DOHH2 (cell line): Measurements from ENCODE around the gene TMEM258.

Experiments used
- H3F3A ChIP-seq: fragments of 200-600 bp; sonication (generic), shearing (Covaris generic); 2 replicates; pipeline ENCODE4 v1.6.0; 2016; ENCODE audit warnings: antibody characterized with exemption, mild to moderate bottlenecking; ENCODE audit not compliant: control insufficient read depth, insufficient read depth
- H3K27ac ChIP-seq: fragments of 200-600 bp; sonication (generic); 2 replicates; pipeline ENCODE4 v1.5.1; 2014; ENCODE audit warnings: low read depth, mild to moderate bottlenecking, low read length, moderate library complexity
- H3K27me3 ChIP-seq: fragments of 200-600 bp; sonication (generic); 2 replicates; pipeline ENCODE4 v1.6.1; 2014; ENCODE audit warnings: mild to moderate bottlenecking, low read length, mixed read lengths; ENCODE audit not compliant: control insufficient read depth
- H3K36me3 ChIP-seq: fragments of 200-600 bp; sonication (generic); 2 replicates; pipeline ENCODE4 v1.6.1; 2014; ENCODE audit warnings: mild to moderate bottlenecking, low read length, moderate library complexity, mixed read lengths; ENCODE audit not compliant: control insufficient read depth
- H3K4me1 ChIP-seq: fragments of 200-600 bp; sonication (generic); 2 replicates; pipeline ENCODE4 v1.6.1; 2014; ENCODE audit warnings: mild to moderate bottlenecking, low read length, mixed read lengths; ENCODE audit not compliant: control insufficient read depth
- H3K4me2 ChIP-seq: fragments of 200-600 bp; sonication (generic); 2 replicates; pipeline ENCODE4 v1.6.0; 2014; ENCODE audit warnings: mild to moderate bottlenecking, low read length, moderate library complexity
- H3K4me3 ChIP-seq: fragments of 200-600 bp; sonication (generic); 2 replicates; pipeline ENCODE4 v1.5.1; 2014; ENCODE audit warnings: mild to moderate bottlenecking, low read length, mixed read lengths
- H3K79me2 ChIP-seq: fragments of 200-600 bp; sonication (generic); 2 replicates; pipeline ENCODE4 v1.6.1; 2014; ENCODE audit warnings: mild to moderate bottlenecking, low read length, mixed read lengths; ENCODE audit not compliant: control insufficient read depth
- H3K9me2 ChIP-seq: fragments of 200-600 bp; sonication (generic); replicated peaks from 2 replicates; pipeline ENCODE4 v1.6.1; 2014; ENCODE audit warnings: mild to moderate bottlenecking, low read length, mixed read lengths; ENCODE audit not compliant: control insufficient read depth
- H3K9me3 ChIP-seq: fragments of 200-600 bp; sonication (generic); 2 replicates; pipeline ENCODE4 v1.6.1; 2014; ENCODE audit warnings: antibody characterized with exemption, low read length, mixed read lengths; ENCODE audit not compliant: control insufficient read depth, insufficient read depth
- H4K20me1 ChIP-seq: fragments of 200-600 bp; sonication (generic); 2 replicates; pipeline ENCODE4 v1.6.0; 2014; ENCODE audit warnings: low read depth, mild to moderate bottlenecking, antibody characterized with exemption, low read length, moderate library complexity; ENCODE audit not compliant: control insufficient read depth, insufficient read depth
- EZH2phosphoT487 ChIP-seq: fragments of 200-600 bp; sonication (generic); IDR thresholded peaks from 2 replicates; pipeline ENCODE4 v1.6.1; 2017; ENCODE audit warnings: borderline replicate concordance, mild to moderate bottlenecking, antibody characterized with exemption, low read length, moderate library complexity, mixed read lengths
- TF ChIP-seq, protein P1 (sequence below): fragments of 200-600 bp; sonication (generic); IDR thresholded peaks from one replicate; pipeline ENCODE4 v1.5.1; 2014; ENCODE audit warnings: antibody characterized with exemption, mild to moderate bottlenecking, low read depth, low read length; ENCODE audit not compliant: poor library complexity, severe bottlenecking

TMEM258 gene

DNA sequence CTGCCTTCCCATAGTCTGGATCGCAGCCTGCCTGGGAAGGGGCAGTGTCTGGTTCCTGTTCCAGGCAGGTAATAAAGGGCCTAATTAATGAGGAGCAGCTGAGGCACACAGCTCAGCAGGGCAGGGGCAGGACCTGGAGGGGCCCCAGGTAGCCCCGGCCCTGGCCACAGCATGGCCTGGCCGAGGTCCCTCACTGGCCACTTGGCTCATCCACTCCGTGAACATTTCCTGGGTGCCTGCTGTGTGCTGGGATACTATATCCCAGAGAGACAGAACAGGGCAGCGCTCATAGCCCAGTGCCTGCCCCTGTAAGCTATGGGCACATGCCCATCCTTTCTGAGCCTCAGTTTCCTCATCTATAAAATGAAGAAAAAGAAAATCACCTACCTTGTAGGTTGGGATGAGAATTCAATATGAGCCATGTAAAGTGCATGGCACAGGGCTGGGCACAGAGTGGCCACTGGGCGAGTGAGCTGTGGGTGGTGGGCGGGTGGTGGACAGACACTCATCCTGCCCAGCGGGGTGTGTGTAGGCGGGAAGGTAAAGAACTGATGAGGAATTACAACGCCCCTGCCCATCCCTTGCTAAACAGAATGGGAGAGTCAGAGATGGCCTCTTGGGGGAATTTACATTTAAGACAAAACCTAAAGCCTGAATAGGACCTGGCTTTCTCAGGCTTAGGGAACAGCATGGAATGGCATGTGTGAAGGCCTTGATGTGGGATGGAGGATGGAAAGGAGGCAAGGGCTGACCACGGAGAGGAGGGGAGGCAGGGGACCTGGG is 30.8 kb downstream of the TMEM258 start:
- no peaks in the 10 kb centered on the region for H3K79me2 ChIP-seq
- no peaks in the 10 kb centered on the region for H3K4me1 ChIP-seq
- H3K36me3 ChIP-seq = no peaks in the 10 kb centered on the region
- H3K27me3 ChIP-seq = no peaks in the 10 kb centered on the region
- TF ChIP-seq EZH2phosphoT487 = no peak
- TF ChIP-seq, protein P1, sequence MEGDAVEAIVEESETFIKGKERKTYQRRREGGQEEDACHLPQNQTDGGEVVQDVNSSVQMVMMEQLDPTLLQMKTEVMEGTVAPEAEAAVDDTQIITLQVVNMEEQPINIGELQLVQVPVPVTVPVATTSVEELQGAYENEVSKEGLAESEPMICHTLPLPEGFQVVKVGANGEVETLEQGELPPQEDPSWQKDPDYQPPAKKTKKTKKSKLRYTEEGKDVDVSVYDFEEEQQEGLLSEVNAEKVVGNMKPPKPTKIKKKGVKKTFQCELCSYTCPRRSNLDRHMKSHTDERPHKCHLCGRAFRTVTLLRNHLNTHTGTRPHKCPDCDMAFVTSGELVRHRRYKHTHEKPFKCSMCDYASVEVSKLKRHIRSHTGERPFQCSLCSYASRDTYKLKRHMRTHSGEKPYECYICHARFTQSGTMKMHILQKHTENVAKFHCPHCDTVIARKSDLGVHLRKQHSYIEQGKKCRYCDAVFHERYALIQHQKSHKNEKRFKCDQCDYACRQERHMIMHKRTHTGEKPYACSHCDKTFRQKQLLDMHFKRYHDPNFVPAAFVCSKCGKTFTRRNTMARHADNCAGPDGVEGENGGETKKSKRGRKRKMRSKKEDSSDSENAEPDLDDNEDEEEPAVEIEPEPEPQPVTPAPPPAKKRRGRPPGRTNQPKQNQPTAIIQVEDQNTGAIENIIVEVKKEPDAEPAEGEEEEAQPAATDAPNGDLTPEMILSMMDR = no peak
- H3K9me3 ChIP-seq = no peaks in the 10 kb centered on the region
- H3K9me2 ChIP-seq = no peaks in the 10 kb centered on the region
- no peaks in the 10 kb centered on the region for H4K20me1 ChIP-seq
- no peak overlapping the region for H3K4me3 ChIP-seq
- H3K27ac ChIP-seq = no peak overlapping the region
- no peaks in the 10 kb centered on the region for H3F3A ChIP-seq
- H3K4me2 ChIP-seq = no peak overlapping the region

DNA sequence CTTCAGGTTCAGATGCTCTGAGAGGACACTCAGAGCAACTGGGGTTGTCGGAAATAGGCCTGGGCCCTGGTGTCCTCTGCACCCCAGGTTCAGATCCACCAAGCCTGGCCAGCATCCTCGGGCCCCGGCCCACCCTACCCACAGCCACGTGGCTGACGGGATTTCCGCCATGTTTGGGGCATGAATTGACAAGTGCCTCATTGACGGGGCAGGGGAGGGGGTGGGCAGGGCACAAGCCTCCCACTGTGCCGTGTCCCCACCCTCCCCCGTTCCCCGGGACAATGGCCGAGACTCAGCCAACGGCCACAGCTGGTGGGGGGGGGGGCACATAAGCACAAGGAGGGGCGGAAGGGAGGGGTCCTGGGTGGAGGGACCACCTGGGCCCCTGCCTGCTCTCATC is 31.5 kb downstream of the TMEM258 start:
- H3K27ac ChIP-seq = no peak overlapping the region
- H3K9me2 ChIP-seq = no peaks in the 10 kb centered on the region
- H3K4me1 ChIP-seq = no peaks in the 10 kb centered on the region
- TF ChIP-seq EZH2phosphoT487 = no peak
- TF ChIP-seq, protein P1 = no peak
- no peaks in the 10 kb centered on the region for H3K9me3 ChIP-seq
- no peaks in the 10 kb centered on the region for H3K27me3 ChIP-seq
- no peaks in the 10 kb centered on the region for H4K20me1 ChIP-seq
- no peaks in the 10 kb centered on the region for H3F3A ChIP-seq
- H3K4me3 ChIP-seq = no peak overlapping the region
- H3K4me2 ChIP-seq = no peak overlapping the region
- no peaks in the 10 kb centered on the region for H3K36me3 ChIP-seq
- H3K79me2 ChIP-seq = no peaks in the 10 kb centered on the region

DNA sequence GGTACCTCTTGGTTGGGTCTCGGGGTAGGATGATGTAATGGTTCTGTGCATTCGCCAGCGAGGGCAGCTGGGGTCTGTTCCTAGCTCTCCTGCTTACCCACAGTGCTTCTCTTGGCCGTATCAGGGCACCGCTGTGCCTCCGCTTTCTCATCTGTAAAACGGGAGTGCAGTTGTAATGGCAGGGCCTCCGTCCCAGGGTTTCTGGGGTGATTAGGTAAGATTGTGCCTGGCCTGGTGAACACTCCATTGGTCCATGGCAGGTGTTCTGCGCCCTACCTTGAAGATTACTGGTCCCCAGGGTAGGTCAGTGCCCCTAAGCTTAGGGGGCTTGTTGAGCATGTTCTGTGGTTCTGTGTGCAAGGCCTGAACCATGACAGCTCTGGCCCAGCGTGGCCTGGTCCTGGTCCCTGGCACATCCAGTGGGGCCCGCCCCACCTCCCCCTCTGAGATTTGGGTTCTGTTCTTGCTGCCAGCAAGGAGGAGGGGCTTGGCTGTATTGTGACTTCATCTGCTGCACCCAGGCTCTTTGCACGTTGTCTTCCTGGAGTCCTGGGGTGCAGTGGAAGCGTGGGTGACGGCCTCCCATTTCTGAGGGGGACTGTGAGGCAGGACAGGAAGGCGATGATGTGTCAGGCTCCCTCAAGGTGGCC is 35.1 kb downstream of the TMEM258 start:
- no peak overlapping the region for H3K4me2 ChIP-seq
- H4K20me1 ChIP-seq = no peaks in the 10 kb centered on the region
- H3K27me3 ChIP-seq = peaks cover 14% of the 10 kb centered on the region
- no peaks in the 10 kb centered on the region for H3F3A ChIP-seq
- H3K9me2 ChIP-seq = no peaks in the 10 kb centered on the region
- H3K4me1 ChIP-seq = no peaks in the 10 kb centered on the region
- no peak for TF ChIP-seq EZH2phosphoT487
- TF ChIP-seq, protein P1 = no peak
- no peaks in the 10 kb centered on the region for H3K9me3 ChIP-seq
- H3K36me3 ChIP-seq = no peaks in the 10 kb centered on the region
- no peak overlapping the region for H3K4me3 ChIP-seq
- no peaks in the 10 kb centered on the region for H3K79me2 ChIP-seq
- H3K27ac ChIP-seq = no peak overlapping the region
